ENCODE results near the gene SETD4.

GRCh38 chr21:36039861-36040260 lies 20.5 kb downstream of the SETD4 start:
- TF ChIP-seq, protein P1, sequence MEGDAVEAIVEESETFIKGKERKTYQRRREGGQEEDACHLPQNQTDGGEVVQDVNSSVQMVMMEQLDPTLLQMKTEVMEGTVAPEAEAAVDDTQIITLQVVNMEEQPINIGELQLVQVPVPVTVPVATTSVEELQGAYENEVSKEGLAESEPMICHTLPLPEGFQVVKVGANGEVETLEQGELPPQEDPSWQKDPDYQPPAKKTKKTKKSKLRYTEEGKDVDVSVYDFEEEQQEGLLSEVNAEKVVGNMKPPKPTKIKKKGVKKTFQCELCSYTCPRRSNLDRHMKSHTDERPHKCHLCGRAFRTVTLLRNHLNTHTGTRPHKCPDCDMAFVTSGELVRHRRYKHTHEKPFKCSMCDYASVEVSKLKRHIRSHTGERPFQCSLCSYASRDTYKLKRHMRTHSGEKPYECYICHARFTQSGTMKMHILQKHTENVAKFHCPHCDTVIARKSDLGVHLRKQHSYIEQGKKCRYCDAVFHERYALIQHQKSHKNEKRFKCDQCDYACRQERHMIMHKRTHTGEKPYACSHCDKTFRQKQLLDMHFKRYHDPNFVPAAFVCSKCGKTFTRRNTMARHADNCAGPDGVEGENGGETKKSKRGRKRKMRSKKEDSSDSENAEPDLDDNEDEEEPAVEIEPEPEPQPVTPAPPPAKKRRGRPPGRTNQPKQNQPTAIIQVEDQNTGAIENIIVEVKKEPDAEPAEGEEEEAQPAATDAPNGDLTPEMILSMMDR (IDR thresholded peaks at IDR 0.05; ENCODE audit: low read depth, low read length), result no peak
- no peak for TF ChIP-seq EZH2phosphoT487 (IDR thresholded peaks at IDR 0.05; ENCODE audit: low read depth)
